ENCODE measurements around the gene DAPK1. TPM values are rescaled to one million over a fixed set of nuclear protein-coding genes. Genes with fewer than 3 reads are reported as not detected.

DAPK1 gene
- total and polyA plus RNA-seq, 3 donors from 2014 or later = 35.1 to 74.6 (median 71.0) TPM

GRCh38 chr9:87658511-87658910 lies 160.8 kb downstream of the DAPK1 start:
- no peaks in the 10 kb centered on the region for H3K27me3 ChIP-seq
- intact Hi-C loops (cut with DNase I; ENCODE audit: low total_unique reads) = no loop called here
- no peaks in the 10 kb centered on the region for H3K4me1 ChIP-seq
- H3K36me3 ChIP-seq (ENCODE audit: low read depth, missing control alignments) = no peaks in the 10 kb centered on the region
- 95 to 100% methylated on average over 3 of the region's 3 CpGs for WGBS, 2 donors
- H3K27ac ChIP-seq = no peak overlapping the region
- H3K4me3 ChIP-seq = no peak overlapping the region
- no peak for DNase-seq
- H3K9me3 ChIP-seq = no peaks in the 10 kb centered on the region
- TF ChIP-seq CTCF (IDR thresholded peaks at IDR 0.05) = no peak
- no peak for TF ChIP-seq POLR2A (IDR thresholded peaks at IDR 0.05)

- intact Hi-C loops (cut with DNase I; ENCODE audit: low total_unique reads) = loop anchor here (5.0 kb wide), 1 partner anchor 322 kb away; no protein-coding TSS in a partner anchor
- no peak overlapping the region for H3K4me3 ChIP-seq
- no peak for TF ChIP-seq CTCF (IDR thresholded peaks at IDR 0.05)
- no peak for TF ChIP-seq POLR2A (IDR thresholded peaks at IDR 0.05)
- no peaks in the 10 kb centered on the region for H3K9me3 ChIP-seq
- no peaks in the 10 kb centered on the region for H3K36me3 ChIP-seq (ENCODE audit: low read depth, missing control alignments)
- no peaks in the 10 kb centered on the region for H3K4me1 ChIP-seq
- WGBS, 2 donors = 92 to 96% methylated on average over 23 to 46 of the region's 47 CpGs
- DNase-seq = no peak
- no peak overlapping the region for H3K27ac ChIP-seq
- no peaks in the 10 kb centered on the region for H3K27me3 ChIP-seq
Observed at GRCh38 chr9:87659534-87660419, 162.1 kb downstream of the DAPK1 start.

- no peaks in the 10 kb centered on the region for H3K9me3 ChIP-seq
- intact Hi-C loops (cut with DNase I; ENCODE audit: low total_unique reads) = loop anchor here (5.0 kb wide), 1 partner anchor 324 kb away; no protein-coding TSS in a partner anchor
- no peaks in the 10 kb centered on the region for H3K4me1 ChIP-seq
- WGBS, 2 donors = 79 to 94% methylated on average over 1 of the region's 1 CpG
- no peak for DNase-seq
- H3K4me3 ChIP-seq = no peak overlapping the region
- H3K36me3 ChIP-seq (ENCODE audit: low read depth, missing control alignments) = no peaks in the 10 kb centered on the region
- no peak for TF ChIP-seq CTCF (IDR thresholded peaks at IDR 0.05)
- TF ChIP-seq POLR2A (IDR thresholded peaks at IDR 0.05) = no peak
- H3K27ac ChIP-seq = no peak overlapping the region
- H3K27me3 ChIP-seq = no peaks in the 10 kb centered on the region
Observed at GRCh38 chr9:87661241-87661640, 163.6 kb downstream of the DAPK1 start.

- H3K27me3 ChIP-seq = no peaks in the 10 kb centered on the region
- no peak overlapping the region for H3K27ac ChIP-seq
- intact Hi-C loops (cut with DNase I; ENCODE audit: low total_unique reads) = loop anchor here (5.0 kb wide), 1 partner anchor 326 kb away; no protein-coding TSS in a partner anchor
- H3K4me3 ChIP-seq = no peak overlapping the region
- WGBS, 2 donors = 65 to 85% methylated on average over 11 of the region's 11 CpGs
- H3K9me3 ChIP-seq = no peaks in the 10 kb centered on the region
- TF ChIP-seq POLR2A (IDR thresholded peaks at IDR 0.05) (no peak), CTCF (IDR thresholded peaks at IDR 0.05) (peak; percentile 63 to 73 (median 65))
- DNase-seq = peak; percentile 81
- no peaks in the 10 kb centered on the region for H3K36me3 ChIP-seq (ENCODE audit: low read depth, missing control alignments)
- H3K4me1 ChIP-seq = no peaks in the 10 kb centered on the region
Observed at GRCh38 chr9:87662808-87663528, 165.3 kb downstream of the DAPK1 start.

Measured in testis (tissue), 3 donors.